Activated CD4-positive, alpha-beta memory T cell treated with anti-CD3 and anti-CD28 coated beads, Interleukin-2, amount 10 ng/mL, durations not matched to agents 7 days and 5 days (primary cell): ENCODE results near the gene SYT10. TPM values are rescaled to one million over a fixed set of nuclear protein-coding genes. Genes with fewer than 3 reads are reported as not detected.
A peak's percentile ranks its signal among the peaks of the same experiment; 100 is the strongest.

Source experiments
- CTCF ChIA-PET: fragments of 350-600 bp; sonication (Branson Sonifier 250); formaldehyde crosslinking; loops from one replicate; lab custom pipeline; 2021; ENCODE audit warnings: antibody characterized with exemption, inconsistent platforms; lab: Charles Lee
- POLR2A ChIA-PET: fragments of 350-600 bp; sonication (Branson Sonifier 250); formaldehyde crosslinking; loops from one replicate; lab custom pipeline; 2021; ENCODE audit warnings: antibody characterized with exemption; lab: Charles Lee
- DNase-seq: peaks from one replicate; pipeline ENCODE4 v3.0.0-alpha.2; 2020
- H3K27ac Mint-ChIP-seq: one replicate; pipeline ENCODE4 v1.8.0; 2021; ENCODE audit warnings: mild to moderate bottlenecking, mixed read lengths
- H3K27me3 Mint-ChIP-seq: one replicate; pipeline ENCODE4 v1.8.0; 2021; ENCODE audit warnings: mixed read lengths
- H3K36me3 Mint-ChIP-seq: one replicate; pipeline ENCODE4 v1.8.0; 2021; ENCODE audit warnings: low read depth, mixed read lengths
- H3K4me1 Mint-ChIP-seq: one replicate; pipeline ENCODE4 v1.8.0; 2021; ENCODE audit warnings: mixed read lengths
- H3K4me3 Mint-ChIP-seq: one replicate; pipeline ENCODE4 v1.8.0; 2021; ENCODE audit warnings: mild to moderate bottlenecking, mixed read lengths
- H3K9me3 Mint-ChIP-seq: one replicate; pipeline ENCODE4 v1.8.0; 2021; ENCODE audit warnings: mixed read lengths
- total RNA-seq, 2 experiments: library from RNA; stranded (reverse); gene quantifications; one replicate each; pipeline ENCODE4 v1.2.3, GENCODE V29; 2021

Gene SYT10, protein sequence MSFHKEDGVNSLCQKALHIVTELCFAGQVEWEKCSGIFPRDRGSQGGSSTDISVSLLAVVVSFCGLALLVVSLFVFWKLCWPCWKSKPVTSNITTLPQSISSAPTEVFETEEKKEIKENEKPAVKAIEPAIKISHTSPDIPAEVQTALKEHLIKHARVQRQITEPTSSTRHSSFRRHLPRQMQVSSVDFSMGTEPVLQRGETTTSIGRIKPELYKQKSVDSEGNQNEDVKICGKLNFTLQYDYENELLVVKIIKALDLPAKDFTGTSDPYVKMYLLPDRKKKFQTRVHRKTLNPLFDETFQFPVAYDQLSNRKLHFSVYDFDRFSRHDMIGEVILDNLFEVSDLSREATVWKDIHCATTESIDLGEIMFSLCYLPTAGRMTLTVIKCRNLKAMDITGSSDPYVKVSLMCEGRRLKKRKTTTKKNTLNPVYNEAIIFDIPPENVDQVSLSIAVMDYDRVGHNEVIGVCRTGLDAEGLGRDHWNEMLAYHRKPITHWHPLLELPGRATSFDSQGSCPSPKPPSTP
- not detected for total RNA-seq

DNA sequence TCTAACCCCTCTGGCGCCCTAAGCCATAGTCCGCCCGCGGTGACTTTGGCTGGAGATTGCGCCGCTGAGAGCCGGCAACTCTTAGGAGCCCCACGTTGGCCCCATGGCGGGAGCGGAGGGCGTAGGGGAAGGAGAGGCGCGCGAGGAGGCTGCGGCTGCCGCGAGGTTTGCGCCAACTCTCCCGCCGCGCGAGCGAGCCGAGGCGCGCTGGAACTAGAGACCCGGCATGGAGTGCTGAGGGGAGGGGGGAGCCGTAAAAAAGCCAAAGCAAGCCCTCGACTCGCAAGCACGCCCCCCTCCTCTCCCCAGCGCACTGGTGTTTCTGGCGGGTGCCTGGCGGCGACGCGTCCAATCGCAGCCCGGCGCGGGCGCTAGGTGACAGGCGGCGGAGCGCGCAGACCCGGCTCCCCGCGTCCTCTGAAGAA is at the start of gene SYT10:
TSS of gene SYT10 (minus strand) at position 233 of the 425 bp plus-strand sequence. CDS start 297 bp downstream, outside the sequence.
- Mint-ChIP-seq H3K27me3 (peaks cover 24% of the 10 kb centered on the region), H3K4me1 (peaks cover 4% of the 10 kb centered on the region), H3K9me3 (no peaks in the 10 kb centered on the region), H3K27ac (no peak within 1 kb of the TSS), H3K36me3 (peaks cover 2% of the 10 kb centered on the region), H3K4me3 (peak within 1 kb of the TSS; percentile 64)
- ChIA-PET POLR2A (no interaction called here), CTCF (no interaction called here)
- DNase-seq = no peak

- H3K9me3 Mint-ChIP-seq = peaks cover 7% of the 10 kb centered on the region
- POLR2A ChIA-PET = no interaction called here
- H3K4me3 Mint-ChIP-seq = no peak overlapping the region
- DNase-seq = no peak
- no peaks in the 10 kb centered on the region for H3K27me3 Mint-ChIP-seq
- H3K4me1 Mint-ChIP-seq = no peaks in the 10 kb centered on the region
- H3K36me3 Mint-ChIP-seq = no peaks in the 10 kb centered on the region
- CTCF ChIA-PET = no interaction called here
- no peak overlapping the region for H3K27ac Mint-ChIP-seq
Measured at GRCh38 chr12:33488036-33488435, 48.4 kb upstream of the SYT10 start.

GRCh38 chr12:33486058-33486457 is 46.4 kb upstream of the SYT10 start:
- CTCF ChIA-PET = no interaction called here
- POLR2A ChIA-PET = no interaction called here

GRCh38 chr12:33484161-33484560 is 44.5 kb upstream of the SYT10 start:
- Mint-ChIP-seq H3K36me3 (no peaks in the 10 kb centered on the region), H3K9me3 (no peaks in the 10 kb centered on the region), H3K27ac (no peak overlapping the region), H3K4me1 (no peaks in the 10 kb centered on the region), H3K27me3 (no peaks in the 10 kb centered on the region), H3K4me3 (no peak overlapping the region)
- CTCF ChIA-PET = no interaction called here
- POLR2A ChIA-PET = no interaction called here
- no peak for DNase-seq

More at GRCh38 chr12:33486058-33486457, 46.4 kb upstream of the SYT10 start:
- Mint-ChIP-seq H3K4me3 (no peak overlapping the region), H3K27me3 (no peaks in the 10 kb centered on the region), H3K9me3 (peaks cover 4% of the 10 kb centered on the region), H3K36me3 (no peaks in the 10 kb centered on the region), H3K27ac (no peak overlapping the region), H3K4me1 (no peaks in the 10 kb centered on the region)
- no peak for DNase-seq

GRCh38 chr12:33480366-33480765 is 40.7 kb upstream of the SYT10 start:
- no peaks in the 10 kb centered on the region for H3K4me1 Mint-ChIP-seq
- no peaks in the 10 kb centered on the region for H3K27me3 Mint-ChIP-seq
- H3K36me3 Mint-ChIP-seq = no peaks in the 10 kb centered on the region
- H3K4me3 Mint-ChIP-seq = no peak overlapping the region
- DNase-seq = no peak
- ChIA-PET POLR2A (no interaction called here), CTCF (no interaction called here)
- peaks cover 2% of the 10 kb centered on the region for H3K9me3 Mint-ChIP-seq
- no peak overlapping the region for H3K27ac Mint-ChIP-seq

GRCh38 chr12:33476058-33476457 is 36.4 kb upstream of the SYT10 start:
- H3K9me3 Mint-ChIP-seq = peaks cover 2% of the 10 kb centered on the region
- H3K27ac Mint-ChIP-seq = no peak overlapping the region
- ChIA-PET CTCF (no interaction called here), POLR2A (no interaction called here)
- H3K4me3 Mint-ChIP-seq = no peak overlapping the region
- no peak for DNase-seq
- no peaks in the 10 kb centered on the region for H3K27me3 Mint-ChIP-seq
- no peaks in the 10 kb centered on the region for H3K4me1 Mint-ChIP-seq
- no peaks in the 10 kb centered on the region for H3K36me3 Mint-ChIP-seq

- H3K36me3 Mint-ChIP-seq = no peaks in the 10 kb centered on the region
- ChIA-PET CTCF (no interaction called here), POLR2A (no interaction called here)
- H3K9me3 Mint-ChIP-seq = peaks cover 2% of the 10 kb centered on the region
- no peak overlapping the region for H3K27ac Mint-ChIP-seq
- H3K4me1 Mint-ChIP-seq = no peaks in the 10 kb centered on the region
- H3K4me3 Mint-ChIP-seq = no peak overlapping the region
- H3K27me3 Mint-ChIP-seq = no peaks in the 10 kb centered on the region
- DNase-seq = no peak
Measured at GRCh38 chr12:33472299-33472698, 32.7 kb upstream of the SYT10 start.

GRCh38 chr12:33455096-33455495 is 15.5 kb upstream of the SYT10 start:
- Mint-ChIP-seq H3K36me3 (no peaks in the 10 kb centered on the region), H3K27ac (no peak overlapping the region), H3K4me3 (no peak overlapping the region), H3K4me1 (no peaks in the 10 kb centered on the region), H3K9me3 (no peaks in the 10 kb centered on the region), H3K27me3 (no peaks in the 10 kb centered on the region)
- CTCF ChIA-PET = no interaction called here
- POLR2A ChIA-PET = no interaction called here
- no peak for DNase-seq

GRCh38 chr12:33450480-33450879 is 10.9 kb upstream of the SYT10 start:
- ChIA-PET POLR2A (no interaction called here), CTCF (no interaction called here)
- Mint-ChIP-seq H3K4me1 (no peaks in the 10 kb centered on the region), H3K4me3 (no peak overlapping the region), H3K27me3 (no peaks in the 10 kb centered on the region), H3K9me3 (peaks cover 3% of the 10 kb centered on the region), H3K36me3 (no peaks in the 10 kb centered on the region), H3K27ac (no peak overlapping the region)
- no peak for DNase-seq

GRCh38 chr12:33440477-33440876 is 858 bp upstream of the SYT10 start:
- CTCF ChIA-PET = no interaction called here
- POLR2A ChIA-PET = no interaction called here
- Mint-ChIP-seq H3K4me1 (peaks cover 4% of the 10 kb centered on the region), H3K36me3 (peaks cover 2% of the 10 kb centered on the region), H3K9me3 (no peaks in the 10 kb centered on the region), H3K4me3 (no peak overlapping the region), H3K27ac (no peak overlapping the region), H3K27me3 (peaks cover 24% of the 10 kb centered on the region)
- no peak for DNase-seq

GRCh38 chr12:33438851-33439586 is 600 bp downstream of the SYT10 start:
- CTCF ChIA-PET = no interaction called here
- POLR2A ChIA-PET = no interaction called here
- H3K9me3 Mint-ChIP-seq = no peaks in the 10 kb centered on the region
- H3K36me3 Mint-ChIP-seq = peaks cover 2% of the 10 kb centered on the region
- H3K4me3 Mint-ChIP-seq = peak overlapping the region; percentile 64
- H3K27me3 Mint-ChIP-seq = peaks cover 24% of the 10 kb centered on the region
- no peak for DNase-seq
- no peak overlapping the region for H3K27ac Mint-ChIP-seq
- peaks cover 4% of the 10 kb centered on the region for H3K4me1 Mint-ChIP-seq

- Mint-ChIP-seq H3K9me3 (no peaks in the 10 kb centered on the region), H3K27me3 (peaks cover 24% of the 10 kb centered on the region), H3K36me3 (peaks cover 2% of the 10 kb centered on the region), H3K27ac (no peak overlapping the region), H3K4me3 (no peak overlapping the region), H3K4me1 (peaks cover 4% of the 10 kb centered on the region)
- CTCF ChIA-PET = no interaction called here
- POLR2A ChIA-PET = no interaction called here
- no peak for DNase-seq
Measured at GRCh38 chr12:33438025-33438772, 1.4 kb downstream of the SYT10 start.

GRCh38 chr12:33437598-33437997 is 2.0 kb downstream of the SYT10 start:
- H3K4me3 Mint-ChIP-seq = no peak overlapping the region
- H3K36me3 Mint-ChIP-seq = peaks cover 2% of the 10 kb centered on the region
- no peaks in the 10 kb centered on the region for H3K9me3 Mint-ChIP-seq
- peaks cover 24% of the 10 kb centered on the region for H3K27me3 Mint-ChIP-seq
- H3K27ac Mint-ChIP-seq = no peak overlapping the region
- ChIA-PET POLR2A (no interaction called here), CTCF (no interaction called here)
- peaks cover 4% of the 10 kb centered on the region for H3K4me1 Mint-ChIP-seq
- no peak for DNase-seq
